HCT116 (cell line): ENCODE measurements around the gene SEPHS1. TPM values are rescaled to one million over a fixed set of nuclear protein-coding genes. Genes with fewer than 3 reads are reported as not detected.

ENCODE experiments used
- ATAC-seq: fragments of 200-7000 bp; cut with Tn5 transposase; 2 replicates; pipeline ENCODE4 v1.9.1; 2020; ENCODE audit warnings: mild to moderate bottlenecking, moderate library complexity
- BruUV-seq: library from RNA; stranded (reverse); fragments of 400-500 nt; replicated peaks from 2 replicates; lab custom pipeline; 2021; lab: Mats Ljungman, UMichigan
- CTCF ChIA-PET: fragments of 300-600 bp; sonication (Branson Sonifier 250); formaldehyde crosslinking; loops from one replicate; lab custom pipeline; 2021; ENCODE audit warnings: antibody characterized with exemption; lab: Charles Lee
- POLR2A ChIA-PET: fragments of 300-600, 350-600 bp; sonication (Branson Sonifier 250); formaldehyde crosslinking; loops from one replicate; lab custom pipeline; 2021; ENCODE audit warnings: antibody characterized with exemption; lab: Charles Lee
- RAD21 ChIA-PET, 2 experiments: fragments of 300-600 bp; sonication (Branson Sonifier 250); formaldehyde crosslinking; loops; one replicate each; lab custom pipeline; 2023; ENCODE audit warnings: low total read pairs in 2 of 2; ENCODE audit not compliant: uncharacterized antibody in 2 of 2, unreplicated experiment in 2 of 2, low non-redundant PET in 1 of 2; lab: Charles Lee
- DNase-seq: peaks from one replicate; pipeline ENCODE4 v3.0.0-alpha.2; 2010; ENCODE audit warnings: low read depth, low spot score
- H2AFZ ChIP-seq: fragments of 200-600 bp; shearing (Covaris generic), sonication (generic); 2 replicates; pipeline ENCODE4 v1.6.1; 2017; ENCODE audit warnings: low read depth, mixed run types, mixed read lengths, antibody characterized with exemption, low read length; ENCODE audit not compliant: poor library complexity, severe bottlenecking
- H3K27ac ChIP-seq: 2 replicates; pipeline ENCODE4 v1.5.1; 2012; ENCODE audit warnings: low read depth, low read length
- H3K27me3 ChIP-seq: fragments of 200-600 bp; sonication (generic); 2 replicates; pipeline ENCODE4 v1.6.1; 2016; ENCODE audit warnings: mixed run types, low read length, mixed read lengths; ENCODE audit not compliant: insufficient read depth
- H3K36me3 ChIP-seq, 2 experiments: fragments of 200-500 bp in 1 of 2; fragments of 200-600 bp in 1 of 2; sonication (Bioruptor generic) in 1 of 2; sonication (generic) in 1 of 2; 2 replicates each; pipeline versions ENCODE4 v1.5.1 to v1.6.1; 2014 to 2016; ENCODE audit warnings: low read length in 2 of 2, inconsistent platforms in 1 of 2, mixed read lengths in 1 of 2, mixed run types in 1 of 2; ENCODE audit not compliant: insufficient read depth in 2 of 2, control insufficient read depth in 1 of 2
- H3K4me1 ChIP-seq, 2 experiments: fragments of 200-600 bp in 1 of 2; sonication (generic) in 1 of 2; 2 replicates each; pipeline versions ENCODE4 v1.5.1 to v1.6.1; 2012 to 2017; ENCODE audit warnings: low read length in 2 of 2, inconsistent platforms in 1 of 2, mild to moderate bottlenecking in 1 of 2, mixed read lengths in 1 of 2, mixed run types in 1 of 2, moderate library complexity in 1 of 2; ENCODE audit not compliant: insufficient read depth in 2 of 2, control insufficient read depth in 1 of 2
- H3K4me2 ChIP-seq: fragments of 200-600 bp; sonication (generic); 2 replicates; pipeline ENCODE4 v1.6.1; 2017; ENCODE audit warnings: mixed run types, low read length, mixed read lengths
- H3K4me3 ChIP-seq, 2 experiments: fragments of 200-600 bp in 1 of 2; sonication (generic) in 1 of 2; replicated peaks in 1 of 2; 2 replicates each; pipeline ENCODE4 v1.5.1; 2011 to 2016; ENCODE audit warnings: low read length in 2 of 2, control low read depth in 1 of 2, low read depth in 1 of 2, mild to moderate bottlenecking in 1 of 2, mixed read lengths in 1 of 2, mixed run types in 1 of 2
- H3K79me2 ChIP-seq: fragments of 200-600 bp; sonication (generic); 2 replicates; pipeline ENCODE4 v1.6.1; 2017; ENCODE audit warnings: mild to moderate bottlenecking, mixed run types, low read length, moderate library complexity, mixed read lengths; ENCODE audit not compliant: insufficient read depth
- H3K9ac ChIP-seq: fragments of 200-600 bp; sonication (generic); 2 replicates; pipeline ENCODE4 v1.6.1; 2016; ENCODE audit warnings: low read length, mixed read lengths
- H3K9me2 ChIP-seq: fragments of 200-600 bp; sonication (generic), shearing (Covaris generic); 2 replicates; pipeline ENCODE4 v1.6.1; 2017; ENCODE audit warnings: mixed run types, mild to moderate bottlenecking, moderate library complexity; ENCODE audit not compliant: insufficient read depth
- H3K9me3 ChIP-seq, 2 experiments: fragments of 200-500 bp in 1 of 2; fragments of 200-600 bp in 1 of 2; sonication (Bioruptor generic) in 1 of 2; sonication (generic) in 1 of 2; 2 replicates each; pipeline ENCODE4 v1.6.1; 2014 to 2017; ENCODE audit warnings: low read length in 2 of 2, mixed read lengths in 2 of 2, inconsistent platforms in 1 of 2, low read depth in 1 of 2, mild to moderate bottlenecking in 1 of 2, mixed run types in 1 of 2, moderate library complexity in 1 of 2; ENCODE audit not compliant: control insufficient read depth in 1 of 2, insufficient read depth in 1 of 2
- H4K20me1 ChIP-seq: fragments of 200-600 bp; sonication (generic), shearing (Covaris generic); 2 replicates; pipeline ENCODE4 v1.6.1; 2017; ENCODE audit warnings: mixed run types, mild to moderate bottlenecking, moderate library complexity; ENCODE audit not compliant: insufficient read depth
- ELF1 ChIP-seq: IDR thresholded peaks from 2 replicates; pipeline ENCODE4 v1.6.1; 2012; ENCODE audit warnings: low read depth, borderline replicate concordance
- EZH2phosphoT487 ChIP-seq: fragments of 200-600 bp; IDR thresholded peaks from 2 replicates; pipeline ENCODE4 v1.6.1; 2018; ENCODE audit warnings: antibody characterized with exemption, borderline replicate concordance
- POLR2A ChIP-seq: IDR thresholded peaks from 2 replicates; pipeline ENCODE4 v1.7.0; 2011; ENCODE audit warnings: borderline replicate concordance; ENCODE audit not compliant: insufficient read depth, insufficient read length; ENCODE audit errors: extremely low read depth
- RAD21 ChIP-seq: IDR thresholded peaks from 2 replicates; pipeline ENCODE4 v1.6.1; 2012; ENCODE audit warnings: low read depth, mild to moderate bottlenecking
- intact Hi-C: fragments of 100-400 bp; cut with micrococcal nuclease; formaldehyde crosslinking; loops from 2 replicates; pipeline ENCODE4 v1.10.0; 2022
- total RNA-seq: library from RNA; stranded (reverse); gene quantifications from one replicate; pipeline ENCODE4 v1.2.1, GENCODE V29; 2021; ENCODE audit not compliant: unreplicated experiment
- TF ChIP-seq, protein P1 (sequence below): IDR thresholded peaks from 2 replicates; pipeline ENCODE4 v1.6.1; 2012
- TF ChIP-seq, protein P2 (sequence below), 3 experiments: fragments of 200-600 bp in 1 of 3; sonication (generic) in 1 of 3; IDR thresholded peaks in 2 of 3; conservative IDR thresholded peaks in 1 of 3; 2 replicates each; pipeline ENCODE4 v1.5.1; 2012 to 2017; ENCODE audit warnings: low read depth in 2 of 3, low read length in 2 of 3, antibody characterized with exemption in 1 of 3, borderline replicate concordance in 1 of 3, control low read depth in 1 of 3, mild to moderate bottlenecking in 1 of 3, mixed read lengths in 1 of 3, mixed run types in 1 of 3, moderate library complexity in 1 of 3; ENCODE audit not compliant: insufficient read depth in 1 of 3
- TF ChIP-seq, protein P3 (sequence below): IDR thresholded peaks from 2 replicates; pipeline ENCODE4 v1.6.1; 2012; ENCODE audit warnings: low read depth

Gene SEPHS1
- total RNA-seq, 1 experiment from 2014 or later: 51.7 TPM

DNA sequence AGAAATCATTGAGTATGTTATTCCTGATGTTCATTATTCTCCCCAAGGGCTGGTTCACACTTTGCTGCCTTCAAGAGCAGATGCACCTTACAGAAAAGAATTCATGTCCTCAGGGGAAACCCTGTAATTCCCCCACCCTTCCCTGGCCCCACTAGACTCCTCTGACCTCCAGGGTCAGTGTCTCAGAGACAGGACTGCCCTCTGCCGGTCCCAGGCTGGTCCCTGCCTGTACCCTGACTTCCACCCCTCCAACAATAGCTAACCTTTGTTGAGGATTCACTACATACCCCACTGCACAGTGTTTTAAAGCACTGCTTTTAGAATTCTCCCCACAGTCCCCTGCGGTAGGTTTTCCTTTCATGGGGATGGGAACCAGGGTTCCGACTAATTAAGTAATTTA lies 4.4 kb upstream of the SEPHS1 start:
- POLR2A ChIA-PET: no interaction called here
- Histone ChIP-seq H4K20me1 (no peaks in the 10 kb centered on the region), H3K4me1 (peaks cover 5 to 19% of the 10 kb centered on the region in 2 experiments; a peak in 3 of 4 replicates), H3K27me3 (no peaks in the 10 kb centered on the region), H3K4me2 (no peak overlapping the region), H3K4me3 (no peak overlapping the region), H2AFZ (no peak overlapping the region), H3K9me3 (no peaks in the 10 kb centered on the region), H3K27ac (no peak overlapping the region), H3K36me3 (no peaks in the 10 kb centered on the region), H3K79me2 (no peaks in the 10 kb centered on the region), H3K9me2 (no peaks in the 10 kb centered on the region), H3K9ac (no peak overlapping the region)
- CTCF ChIA-PET: interaction anchor here (2.0 kb wide), 1 partner anchor 20 kb away, joined by 7 read pairs; no protein-coding TSS in a partner anchor
- RAD21 ChIA-PET: no interaction called here
- intact Hi-C loops: no loop called here
- DNase-seq (no peak), ATAC-seq (no peak)
- TF ChIP-seq, protein P1, sequence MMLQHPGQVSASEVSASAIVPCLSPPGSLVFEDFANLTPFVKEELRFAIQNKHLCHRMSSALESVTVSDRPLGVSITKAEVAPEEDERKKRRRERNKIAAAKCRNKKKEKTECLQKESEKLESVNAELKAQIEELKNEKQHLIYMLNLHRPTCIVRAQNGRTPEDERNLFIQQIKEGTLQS: no peak
- TF ChIP-seq, protein P2, sequence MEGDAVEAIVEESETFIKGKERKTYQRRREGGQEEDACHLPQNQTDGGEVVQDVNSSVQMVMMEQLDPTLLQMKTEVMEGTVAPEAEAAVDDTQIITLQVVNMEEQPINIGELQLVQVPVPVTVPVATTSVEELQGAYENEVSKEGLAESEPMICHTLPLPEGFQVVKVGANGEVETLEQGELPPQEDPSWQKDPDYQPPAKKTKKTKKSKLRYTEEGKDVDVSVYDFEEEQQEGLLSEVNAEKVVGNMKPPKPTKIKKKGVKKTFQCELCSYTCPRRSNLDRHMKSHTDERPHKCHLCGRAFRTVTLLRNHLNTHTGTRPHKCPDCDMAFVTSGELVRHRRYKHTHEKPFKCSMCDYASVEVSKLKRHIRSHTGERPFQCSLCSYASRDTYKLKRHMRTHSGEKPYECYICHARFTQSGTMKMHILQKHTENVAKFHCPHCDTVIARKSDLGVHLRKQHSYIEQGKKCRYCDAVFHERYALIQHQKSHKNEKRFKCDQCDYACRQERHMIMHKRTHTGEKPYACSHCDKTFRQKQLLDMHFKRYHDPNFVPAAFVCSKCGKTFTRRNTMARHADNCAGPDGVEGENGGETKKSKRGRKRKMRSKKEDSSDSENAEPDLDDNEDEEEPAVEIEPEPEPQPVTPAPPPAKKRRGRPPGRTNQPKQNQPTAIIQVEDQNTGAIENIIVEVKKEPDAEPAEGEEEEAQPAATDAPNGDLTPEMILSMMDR (IDR thresholded peaks at IDR 0.05 in 2 of 3, conservative IDR thresholded peaks at IDR 0.05 in 1 of 3; ENCODE audit: borderline replicate concordance in 1 of 3, insufficient read depth in 1 of 3, low read depth in 2 of 3, low read length in 2 of 3): peak; percentile 11 to 34 (median 26); a peak in 3 of 6 replicates
- peak; percentile 28; the same call in 1 of the 2 replicates for TF ChIP-seq RAD21
- no TSS peak for BruUV-seq

DNA sequence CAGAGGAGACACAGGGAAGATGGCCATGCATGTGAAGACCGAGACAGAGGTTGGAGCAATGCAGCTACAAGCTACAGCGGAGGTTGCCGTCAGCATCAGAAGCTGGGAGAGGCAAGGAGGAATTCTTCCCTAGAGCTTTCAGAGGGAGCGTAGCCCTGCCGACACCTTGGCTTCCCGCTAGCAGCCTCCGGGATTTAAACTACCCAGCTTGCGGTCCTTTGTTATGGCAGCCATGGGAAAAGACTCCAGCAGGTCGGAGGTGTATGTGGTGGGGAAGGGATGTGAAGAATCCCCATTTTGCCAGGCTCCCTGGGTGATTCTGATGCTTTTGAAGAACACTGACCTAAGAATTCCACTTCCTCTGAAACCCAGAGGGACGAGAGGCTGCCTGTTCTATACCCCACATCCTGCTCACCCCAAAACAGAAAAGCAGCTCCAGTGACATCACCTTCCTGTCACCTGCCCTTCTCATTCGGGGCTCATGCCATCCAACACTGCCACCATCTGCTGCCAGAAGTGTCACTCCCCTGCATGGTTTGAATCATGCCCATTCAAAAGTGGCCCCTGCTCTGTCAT lies 3.3 kb upstream of the SEPHS1 start:
- Histone ChIP-seq H2AFZ (no peak overlapping the region), H3K79me2 (peaks cover 8% of the 10 kb centered on the region), H3K27me3 (no peaks in the 10 kb centered on the region), H3K4me1 (peaks cover 5 to 22% of the 10 kb centered on the region in 2 experiments; a peak in 3 of 4 replicates), H3K9me2 (no peaks in the 10 kb centered on the region), H4K20me1 (no peaks in the 10 kb centered on the region), H3K36me3 (no peaks in the 10 kb centered on the region), H3K4me3 (no peak overlapping the region), H3K27ac (no peak overlapping the region), H3K9me3 (no peaks in the 10 kb centered on the region), H3K4me2 (no peak overlapping the region), H3K9ac (no peak overlapping the region)
- ChIA-PET RAD21 (no interaction called here), CTCF (interaction anchor here (2.0 kb wide), 1 partner anchor 21 kb away, joined by 7 read pairs; no protein-coding TSS in a partner anchor), POLR2A (no interaction called here)
- ATAC-seq: no peak
- BruUV-seq: no TSS peak
- TF ChIP-seq POLR2A (no peak), EZH2phosphoT487 (no peak), ELF1 (no peak)
- TF ChIP-seq, protein P3, sequence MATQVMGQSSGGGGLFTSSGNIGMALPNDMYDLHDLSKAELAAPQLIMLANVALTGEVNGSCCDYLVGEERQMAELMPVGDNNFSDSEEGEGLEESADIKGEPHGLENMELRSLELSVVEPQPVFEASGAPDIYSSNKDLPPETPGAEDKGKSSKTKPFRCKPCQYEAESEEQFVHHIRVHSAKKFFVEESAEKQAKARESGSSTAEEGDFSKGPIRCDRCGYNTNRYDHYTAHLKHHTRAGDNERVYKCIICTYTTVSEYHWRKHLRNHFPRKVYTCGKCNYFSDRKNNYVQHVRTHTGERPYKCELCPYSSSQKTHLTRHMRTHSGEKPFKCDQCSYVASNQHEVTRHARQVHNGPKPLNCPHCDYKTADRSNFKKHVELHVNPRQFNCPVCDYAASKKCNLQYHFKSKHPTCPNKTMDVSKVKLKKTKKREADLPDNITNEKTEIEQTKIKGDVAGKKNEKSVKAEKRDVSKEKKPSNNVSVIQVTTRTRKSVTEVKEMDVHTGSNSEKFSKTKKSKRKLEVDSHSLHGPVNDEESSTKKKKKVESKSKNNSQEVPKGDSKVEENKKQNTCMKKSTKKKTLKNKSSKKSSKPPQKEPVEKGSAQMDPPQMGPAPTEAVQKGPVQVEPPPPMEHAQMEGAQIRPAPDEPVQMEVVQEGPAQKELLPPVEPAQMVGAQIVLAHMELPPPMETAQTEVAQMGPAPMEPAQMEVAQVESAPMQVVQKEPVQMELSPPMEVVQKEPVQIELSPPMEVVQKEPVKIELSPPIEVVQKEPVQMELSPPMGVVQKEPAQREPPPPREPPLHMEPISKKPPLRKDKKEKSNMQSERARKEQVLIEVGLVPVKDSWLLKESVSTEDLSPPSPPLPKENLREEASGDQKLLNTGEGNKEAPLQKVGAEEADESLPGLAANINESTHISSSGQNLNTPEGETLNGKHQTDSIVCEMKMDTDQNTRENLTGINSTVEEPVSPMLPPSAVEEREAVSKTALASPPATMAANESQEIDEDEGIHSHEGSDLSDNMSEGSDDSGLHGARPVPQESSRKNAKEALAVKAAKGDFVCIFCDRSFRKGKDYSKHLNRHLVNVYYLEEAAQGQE: no peak
- intact Hi-C loops: no loop called here
- DNase-seq: no peak
